ENCODE data around the gene LPCAT3. TPM values are rescaled to one million over a fixed set of nuclear protein-coding genes. Genes with fewer than 3 reads are reported as not detected.
"Not testable (repeated sequence)": the region's sequence is repeated elsewhere in the genome, so short reads cannot be mapped to it uniquely, and the experiment has no call there.

LPCAT3 gene
- 13.1 TPM for total RNA-seq

GRCh38 chr12:7018350-7019042 lies at the start of gene LPCAT3:
LPCAT3 (minus strand) TSS chr12:7018476; CDS start chr12:7018424, 52 bp downstream.
- DNase-seq, result peak; percentile 98

GRCh38 chr12:7067096-7067495 lies 48.8 kb upstream of the LPCAT3 start:
- DNase-seq, result no peak

GRCh38 chr12:7066596-7066995 lies 48.3 kb upstream of the LPCAT3 start:
- DNase-seq, result no peak

- no peak for DNase-seq
Observed at GRCh38 chr12:7065073-7065623, 46.9 kb upstream of the LPCAT3 start.

- no peak for DNase-seq
Observed at GRCh38 chr12:7064516-7064915, 46.2 kb upstream of the LPCAT3 start.

GRCh38 chr12:7061596-7061995 lies 43.3 kb upstream of the LPCAT3 start:
- no peak for DNase-seq

- no peak for DNase-seq
Observed at GRCh38 chr12:7061138-7061537, 42.9 kb upstream of the LPCAT3 start.

- peak; percentile 86 for DNase-seq
Observed at GRCh38 chr12:7060353-7060954, 42.2 kb upstream of the LPCAT3 start, which contains the start of gene C1S. C1S (plus strand) TSS chr12:7060718; CDS start chr12:7061913, 1,195 bp downstream.

- no peak for DNase-seq
Observed at GRCh38 chr12:7059780-7060179, 41.5 kb upstream of the LPCAT3 start.

GRCh38 chr12:7058850-7059395 lies 40.6 kb upstream of the LPCAT3 start:
- no peak for DNase-seq

GRCh38 chr12:7058163-7058845 lies 40.0 kb upstream of the LPCAT3 start:
- no peak for DNase-seq

- not testable (repeated sequence) for DNase-seq
Observed at GRCh38 chr12:7055736-7056135, 37.5 kb upstream of the LPCAT3 start.

- DNase-seq, result no peak
Observed at GRCh38 chr12:7054925-7055324, 36.6 kb upstream of the LPCAT3 start.

GRCh38 chr12:7049973-7050372 lies 31.7 kb upstream of the LPCAT3 start:
- not testable (repeated sequence) for DNase-seq

- DNase-seq, result not testable (repeated sequence)
Observed at GRCh38 chr12:7049445-7049951, 31.2 kb upstream of the LPCAT3 start.

- no peak for DNase-seq
Observed at GRCh38 chr12:7047306-7047705, 29.0 kb upstream of the LPCAT3 start.

- DNase-seq, result no peak
Observed at GRCh38 chr12:7046383-7047105, 28.3 kb upstream of the LPCAT3 start.

- DNase-seq, result no peak
Observed at GRCh38 chr12:7045913-7046312, 27.6 kb upstream of the LPCAT3 start.

GRCh38 chr12:7042842-7043241 lies 24.6 kb upstream of the LPCAT3 start:
- peak; percentile 25 for DNase-seq

- no peak for DNase-seq
Observed at GRCh38 chr12:7039403-7039802, 21.1 kb upstream of the LPCAT3 start.

GRCh38 chr12:7038591-7038990 lies 20.3 kb upstream of the LPCAT3 start:
- no peak for DNase-seq

GRCh38 chr12:7037411-7037810 lies 19.1 kb upstream of the LPCAT3 start:
- DNase-seq, result not testable (repeated sequence)
